Measurements from ENCODE around the gene ROBO2.

Gene ROBO2

DNA sequence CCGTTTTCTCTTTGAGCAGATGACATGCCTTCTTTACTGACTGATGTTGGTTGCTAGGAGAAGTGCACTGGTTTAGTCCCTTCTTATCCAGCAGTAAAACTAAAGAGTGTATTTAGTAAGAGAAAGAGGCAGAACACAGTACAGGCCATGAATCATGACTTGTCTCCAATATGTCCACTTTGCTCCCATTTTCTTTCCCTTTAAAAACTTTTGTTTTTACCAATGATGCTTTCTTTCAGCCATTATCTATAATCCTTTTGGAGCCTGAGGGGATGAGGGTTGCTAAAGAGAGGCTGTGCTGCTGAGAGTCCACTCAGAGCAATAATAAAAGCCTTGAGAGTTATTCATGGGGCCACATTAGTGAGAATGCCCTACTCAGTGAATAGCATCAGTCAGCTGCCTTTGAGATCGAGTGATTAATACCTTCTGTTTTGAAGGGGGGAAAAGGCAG, 12.2 kb downstream of the ROBO2 start:
- no peak overlapping the region for H3K4me2 ChIP-seq
- no peak overlapping the region for H3K9ac ChIP-seq
- no peak overlapping the region for H2AFZ ChIP-seq (ENCODE audit: low read depth)
- no peaks in the 10 kb centered on the region for H3K4me1 ChIP-seq (ENCODE audit: low read depth, poor library complexity, severe bottlenecking)
- no peaks in the 10 kb centered on the region for H3K79me2 ChIP-seq (ENCODE audit: insufficient read depth, low read depth)
- H3K36me3 ChIP-seq (ENCODE audit: insufficient read depth), result no peaks in the 10 kb centered on the region
- TF ChIP-seq, protein P1, sequence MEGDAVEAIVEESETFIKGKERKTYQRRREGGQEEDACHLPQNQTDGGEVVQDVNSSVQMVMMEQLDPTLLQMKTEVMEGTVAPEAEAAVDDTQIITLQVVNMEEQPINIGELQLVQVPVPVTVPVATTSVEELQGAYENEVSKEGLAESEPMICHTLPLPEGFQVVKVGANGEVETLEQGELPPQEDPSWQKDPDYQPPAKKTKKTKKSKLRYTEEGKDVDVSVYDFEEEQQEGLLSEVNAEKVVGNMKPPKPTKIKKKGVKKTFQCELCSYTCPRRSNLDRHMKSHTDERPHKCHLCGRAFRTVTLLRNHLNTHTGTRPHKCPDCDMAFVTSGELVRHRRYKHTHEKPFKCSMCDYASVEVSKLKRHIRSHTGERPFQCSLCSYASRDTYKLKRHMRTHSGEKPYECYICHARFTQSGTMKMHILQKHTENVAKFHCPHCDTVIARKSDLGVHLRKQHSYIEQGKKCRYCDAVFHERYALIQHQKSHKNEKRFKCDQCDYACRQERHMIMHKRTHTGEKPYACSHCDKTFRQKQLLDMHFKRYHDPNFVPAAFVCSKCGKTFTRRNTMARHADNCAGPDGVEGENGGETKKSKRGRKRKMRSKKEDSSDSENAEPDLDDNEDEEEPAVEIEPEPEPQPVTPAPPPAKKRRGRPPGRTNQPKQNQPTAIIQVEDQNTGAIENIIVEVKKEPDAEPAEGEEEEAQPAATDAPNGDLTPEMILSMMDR (conservative IDR thresholded peaks at IDR 0.05; ENCODE audit: low read depth, low read length), result no peak
- H3K27me3 ChIP-seq (ENCODE audit: insufficient read depth, low read depth), result no peaks in the 10 kb centered on the region
- H4K20me1 ChIP-seq (ENCODE audit: insufficient read depth), result no peaks in the 10 kb centered on the region
- no peak overlapping the region for H3K27ac ChIP-seq
- no peak overlapping the region for H3K4me3 ChIP-seq (IDR thresholded peaks at IDR 0.05; ENCODE audit: insufficient read depth, low read depth, low read length)

DNA sequence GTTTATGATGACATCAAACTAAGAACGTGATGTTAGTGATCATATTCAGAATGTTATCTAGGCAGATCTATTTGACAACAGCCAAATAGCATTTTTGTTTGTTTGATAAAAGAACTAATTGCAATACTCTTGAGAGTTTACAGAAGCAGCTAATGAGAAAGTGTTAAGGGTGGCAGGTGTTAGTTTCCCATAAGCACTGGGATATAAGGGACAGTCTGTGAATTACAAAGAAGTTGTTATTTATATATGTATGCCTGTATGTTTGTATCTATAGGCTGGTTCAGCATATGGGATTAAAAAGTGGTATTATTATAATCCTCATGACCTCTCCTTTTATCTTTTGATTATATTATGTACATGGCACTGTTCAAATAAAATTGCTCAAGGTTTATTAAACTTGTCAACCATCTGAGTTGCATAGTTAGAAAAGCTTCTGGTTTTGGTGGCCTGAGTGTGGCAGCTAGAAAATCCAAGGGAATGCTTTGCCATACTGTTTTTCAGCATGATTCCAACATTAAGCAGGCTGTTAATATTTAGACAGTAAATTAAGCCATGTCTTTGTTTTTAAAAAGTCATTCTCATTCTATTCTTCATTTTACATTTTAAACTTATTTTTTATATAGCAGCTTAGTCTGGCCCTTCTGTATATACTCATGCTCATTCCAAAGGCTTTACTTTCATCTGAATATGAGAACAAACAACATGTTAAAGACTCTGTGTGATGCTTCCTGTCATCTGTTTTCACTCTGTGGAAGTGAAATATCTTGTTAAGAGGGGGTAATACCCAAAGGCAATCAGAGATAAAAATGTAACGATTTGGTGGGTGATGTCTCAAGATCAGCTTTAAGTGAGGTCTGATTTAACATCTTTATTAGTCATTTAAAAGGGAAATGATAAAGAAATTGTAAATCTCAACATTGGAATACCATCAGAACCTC, 13.1 kb downstream of the ROBO2 start:
- Histone ChIP-seq H3K4me2 (no peak overlapping the region), H3K4me3 (IDR thresholded peaks at IDR 0.05; ENCODE audit: insufficient read depth, low read depth, low read length) (no peak overlapping the region), H3K9ac (no peak overlapping the region), H2AFZ (ENCODE audit: low read depth) (no peak overlapping the region), H3K27ac (no peak overlapping the region), H3K27me3 (ENCODE audit: insufficient read depth, low read depth) (no peaks in the 10 kb centered on the region), H3K79me2 (ENCODE audit: insufficient read depth, low read depth) (no peaks in the 10 kb centered on the region), H3K36me3 (ENCODE audit: insufficient read depth) (no peaks in the 10 kb centered on the region), H4K20me1 (ENCODE audit: insufficient read depth) (no peaks in the 10 kb centered on the region), H3K4me1 (ENCODE audit: low read depth, poor library complexity, severe bottlenecking) (no peaks in the 10 kb centered on the region)
- TF ChIP-seq, protein P1 (conservative IDR thresholded peaks at IDR 0.05; ENCODE audit: low read depth, low read length), result no peak

DNA sequence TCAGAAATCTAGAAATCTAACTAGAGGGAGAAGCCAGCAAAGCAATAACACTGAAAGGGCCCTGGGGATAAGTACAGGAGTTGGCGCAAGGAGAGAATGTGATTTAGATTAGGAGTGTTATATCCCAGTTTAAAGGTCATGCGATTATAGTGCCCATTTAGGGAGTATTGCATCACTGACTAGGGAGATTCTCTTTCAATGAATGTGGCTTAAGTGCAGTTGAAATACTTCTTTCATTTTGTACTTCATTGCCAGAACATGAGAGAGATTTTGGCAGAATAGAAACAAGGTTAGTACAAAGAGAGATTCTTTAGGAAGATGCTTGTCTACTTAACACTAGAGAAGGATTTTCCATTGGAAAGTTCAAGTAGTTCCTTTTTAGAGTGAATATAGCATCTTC, 13.9 kb downstream of the ROBO2 start:
- Histone ChIP-seq H2AFZ (ENCODE audit: low read depth) (no peak overlapping the region), H4K20me1 (ENCODE audit: insufficient read depth) (no peaks in the 10 kb centered on the region), H3K4me2 (no peak overlapping the region), H3K27ac (no peak overlapping the region), H3K4me3 (IDR thresholded peaks at IDR 0.05; ENCODE audit: insufficient read depth, low read depth, low read length) (no peak overlapping the region), H3K4me1 (ENCODE audit: low read depth, poor library complexity, severe bottlenecking) (peaks cover 2% of the 10 kb centered on the region), H3K36me3 (ENCODE audit: insufficient read depth) (no peaks in the 10 kb centered on the region), H3K27me3 (ENCODE audit: insufficient read depth, low read depth) (no peaks in the 10 kb centered on the region), H3K9ac (no peak overlapping the region), H3K79me2 (ENCODE audit: insufficient read depth, low read depth) (no peaks in the 10 kb centered on the region)
- TF ChIP-seq, protein P1 (conservative IDR thresholded peaks at IDR 0.05; ENCODE audit: low read depth, low read length), result no peak

DNA sequence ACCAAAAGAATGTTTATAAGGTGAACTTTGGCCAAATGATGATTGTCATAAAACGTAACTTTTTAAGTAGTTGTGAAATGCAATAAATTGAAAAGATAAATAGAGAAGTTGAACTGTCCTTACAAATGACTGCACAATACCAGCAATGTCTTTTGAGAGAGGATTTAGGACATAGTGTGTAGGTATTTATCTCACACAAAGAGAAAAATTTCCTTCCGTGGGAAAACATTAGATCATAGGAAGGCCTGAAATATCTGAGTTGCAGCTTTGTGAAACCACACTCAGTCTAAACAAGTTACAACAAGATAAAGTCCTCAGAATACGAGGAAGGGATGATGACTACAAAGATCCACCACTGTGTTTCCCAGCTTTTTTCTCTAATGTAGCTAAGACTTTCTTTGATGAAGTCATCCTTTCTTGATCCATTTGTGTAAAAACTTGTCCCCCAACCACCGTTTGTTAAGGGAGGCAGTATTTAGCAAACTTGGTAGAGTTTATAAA, 16.0 kb downstream of the ROBO2 start:
- Histone ChIP-seq H3K27ac (no peak overlapping the region), H4K20me1 (ENCODE audit: insufficient read depth) (no peaks in the 10 kb centered on the region), H3K4me3 (IDR thresholded peaks at IDR 0.05; ENCODE audit: insufficient read depth, low read depth, low read length) (no peak overlapping the region), H3K4me1 (ENCODE audit: low read depth, poor library complexity, severe bottlenecking) (peaks cover 12% of the 10 kb centered on the region), H3K27me3 (ENCODE audit: insufficient read depth, low read depth) (no peaks in the 10 kb centered on the region), H3K36me3 (ENCODE audit: insufficient read depth) (no peaks in the 10 kb centered on the region), H3K9ac (no peak overlapping the region), H3K4me2 (no peak overlapping the region), H3K79me2 (ENCODE audit: insufficient read depth, low read depth) (no peaks in the 10 kb centered on the region), H2AFZ (ENCODE audit: low read depth) (no peak overlapping the region)
- TF ChIP-seq, protein P1 (conservative IDR thresholded peaks at IDR 0.05; ENCODE audit: low read depth, low read length), result no peak
